Hematopoietic multipotent progenitor cell treated with erythropoietin and hydrocortisone succinate and interleukin-3 and kit ligand, for 6 days (in vitro differentiated cells): ENCODE results near the gene RNPC3.
A peak's percentile ranks its signal among the peaks of the same experiment; 100 is the strongest.
"Not testable (repeated sequence)": the region's sequence is repeated elsewhere in the genome, so short reads cannot be mapped to it uniquely, and the experiment has no call there.

Experiments used
- DNase-seq: peaks from one replicate; pipeline ENCODE4 v3.0.0-alpha.2; 2015

RNPC3 gene

GRCh38 chr1:103561124-103561523 lies 35.6 kb downstream of the RNPC3 start:
- DNase-seq: not testable (repeated sequence)

GRCh38 chr1:103561643-103562395 lies 36.3 kb downstream of the RNPC3 start:
- DNase-seq: peak; percentile 48

- DNase-seq: no peak
These were observed 37.6 kb downstream of the RNPC3 start for GRCh38 chr1:103563056-103563455.

- no peak for DNase-seq
These were observed 44.0 kb downstream of the RNPC3 start for GRCh38 chr1:103569493-103569892.

- DNase-seq: not testable (repeated sequence)
These were observed 45.8 kb downstream of the RNPC3 start, which contains the start of gene AMY2B for GRCh38 chr1:103571289-103571688. Gene AMY2B, plus strand, starts transcription at chr1:103571589. Its CDS starts 14 bp downstream, at chr1:103571603.

GRCh38 chr1:103576065-103576464 lies 50.6 kb downstream of the RNPC3 start:
- DNase-seq: no peak

- DNase-seq: not testable (repeated sequence)
These were observed 51.3 kb downstream of the RNPC3 start for GRCh38 chr1:103576784-103577183.

GRCh38 chr1:103582464-103582863 lies 57.0 kb downstream of the RNPC3 start:
- DNase-seq: no peak

- DNase-seq: no peak
These were observed 58.4 kb downstream of the RNPC3 start for GRCh38 chr1:103583887-103584286.

- DNase-seq: no peak
These were observed 59.0 kb downstream of the RNPC3 start for GRCh38 chr1:103584537-103584936.

GRCh38 chr1:103602740-103603139 lies 77.2 kb downstream of the RNPC3 start:
- DNase-seq: not testable (repeated sequence)
